Omental fat pad (tissue), 4 donors: ENCODE measurements around the gene NEU4. TPM values are rescaled to one million over a fixed set of nuclear protein-coding genes. Genes with fewer than 3 reads are reported as not detected.

Experiments
- ATAC-seq: fragments of 150-250 bp; one replicate; pipeline ENCODE4 v1.9.1; 2016; ENCODE audit warnings: mild to moderate bottlenecking, moderate library complexity; ENCODE audit not compliant: low FRiP score
- DNase-seq: peaks from one replicate; pipeline ENCODE4 v3.0.0-alpha.2; 2019; ENCODE audit warnings: low spot score
- CTCF ChIP-seq, 3 donors: fragments of 450-650 bp; IDR thresholded peaks; one replicate each; pipeline ENCODE4 v1.5.1; 2016 to 2017; ENCODE audit warnings: antibody characterized with exemption in 3 of 3, mild to moderate bottlenecking in 3 of 3, moderate library complexity in 2 of 3
- total RNA-seq, 4 donors: library from RNA; depleted of rRNA; stranded (reverse); fragments of >200 nt; gene quantifications; one replicate each; pipeline ENCODE4 v1.1.0, GENCODE V29; 2016

The NEU4 gene
- total RNA-seq, 4 donors from 2014 or later, result 0.79 to 4.4 (median 2.5) TPM

DNA sequence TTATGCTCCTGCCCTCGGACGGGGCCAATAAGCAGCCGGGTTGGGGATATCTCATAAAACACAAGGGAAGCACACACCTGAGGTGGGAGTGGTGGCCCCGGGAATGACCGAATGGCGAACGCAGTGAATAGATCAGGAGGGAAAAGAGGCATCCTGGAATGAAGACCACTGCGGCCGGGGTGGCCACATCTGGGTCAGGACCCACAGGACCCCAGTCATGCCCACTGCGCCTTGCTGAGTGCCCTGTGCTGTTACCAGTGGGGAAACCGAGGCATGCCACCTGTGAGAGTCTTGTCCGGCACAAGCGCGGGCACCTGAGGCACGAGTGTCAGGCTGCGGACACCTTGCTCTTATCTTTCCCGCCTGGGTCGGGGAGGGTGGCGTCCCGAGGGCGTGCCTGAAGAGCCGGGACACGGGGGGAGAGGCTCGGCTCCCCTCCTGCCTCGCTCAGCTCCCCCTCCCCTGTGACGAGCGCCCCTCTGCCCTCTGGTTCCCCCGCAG lies 48.1 kb downstream of the NEU4 start:
- DNase-seq, result no peak
- TF ChIP-seq CTCF (IDR thresholded peaks at IDR 0.05), result no peak
- no peak for ATAC-seq

DNA sequence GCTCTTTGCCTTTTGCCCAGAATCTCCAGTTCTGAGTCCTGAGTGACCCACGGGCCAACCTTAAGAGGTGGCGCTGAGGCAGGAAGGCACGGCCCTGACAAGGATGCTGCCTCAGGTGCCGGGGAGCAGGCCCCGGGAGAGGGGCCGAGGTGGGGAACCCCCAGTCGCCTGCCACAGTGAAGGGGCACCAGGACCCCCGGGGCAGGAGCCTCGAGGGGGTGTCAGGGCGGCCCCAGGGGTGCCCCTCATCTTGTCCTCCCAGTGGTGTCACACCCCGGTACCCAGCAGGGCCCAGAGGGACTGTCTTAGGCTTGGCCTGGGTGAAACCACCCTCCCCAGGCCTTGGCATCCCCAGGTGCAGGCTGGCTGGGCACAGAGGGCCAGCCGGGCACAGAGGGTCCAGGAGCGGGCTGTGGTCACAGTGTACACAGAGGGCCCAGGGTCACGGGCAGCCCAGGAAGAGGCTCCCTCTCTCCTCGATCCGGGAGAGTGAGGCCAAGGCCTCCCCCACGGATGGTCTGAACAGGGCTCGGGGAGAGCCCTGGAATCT lies 48.7 kb downstream of the NEU4 start:
- no peak for TF ChIP-seq CTCF (IDR thresholded peaks at IDR 0.05)
- DNase-seq, result no peak
- ATAC-seq, result no peak

DNA sequence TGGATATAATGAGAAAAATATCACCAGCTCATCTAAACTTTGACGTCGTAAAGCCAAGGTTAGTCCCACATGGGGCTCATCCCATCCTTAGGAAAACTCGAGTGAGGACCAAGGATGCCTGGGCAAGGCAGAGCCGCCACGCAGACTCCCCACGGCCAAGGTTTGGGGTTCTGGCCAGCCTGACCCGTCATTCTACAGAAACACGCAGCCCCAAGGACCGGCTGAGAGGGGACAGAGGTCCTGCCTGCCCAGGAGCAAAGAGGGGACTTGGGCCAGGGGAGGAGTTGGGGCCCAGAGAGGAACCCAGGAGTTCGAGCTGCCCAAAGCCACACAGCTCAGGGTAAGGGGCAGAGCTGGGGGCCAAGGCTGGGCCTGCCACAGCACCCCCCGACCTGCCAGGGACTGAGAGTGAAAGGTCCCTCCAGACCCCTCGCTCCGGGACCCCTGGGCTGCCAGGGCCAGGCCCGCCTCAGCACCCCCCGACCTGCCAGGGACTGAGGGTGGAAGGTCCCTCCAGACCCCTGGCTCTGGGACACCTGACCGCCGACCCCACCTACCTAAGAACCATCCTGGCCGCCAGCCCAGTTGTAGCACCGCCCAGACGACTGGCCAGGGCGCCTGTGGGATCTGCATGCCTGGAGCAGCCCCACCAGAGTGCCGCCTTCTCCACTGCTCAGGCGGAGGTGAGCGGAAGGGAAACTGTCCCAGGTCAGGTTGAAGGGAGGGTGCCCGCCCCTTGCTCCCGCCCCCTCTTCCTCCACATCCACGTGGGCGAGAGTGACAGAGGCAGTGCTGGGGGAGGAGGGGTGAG lies 49.4 kb downstream of the NEU4 start, which contains the start of gene PDCD1:
Gene PDCD1 (minus strand): TSS at position 689 of the 811 bp plus-strand sequence. CDS start 56 bp downstream, at position 633.
- ATAC-seq (peak; percentile 9), DNase-seq (no peak)
- TF ChIP-seq CTCF (IDR thresholded peaks at IDR 0.05), result no peak

DNA sequence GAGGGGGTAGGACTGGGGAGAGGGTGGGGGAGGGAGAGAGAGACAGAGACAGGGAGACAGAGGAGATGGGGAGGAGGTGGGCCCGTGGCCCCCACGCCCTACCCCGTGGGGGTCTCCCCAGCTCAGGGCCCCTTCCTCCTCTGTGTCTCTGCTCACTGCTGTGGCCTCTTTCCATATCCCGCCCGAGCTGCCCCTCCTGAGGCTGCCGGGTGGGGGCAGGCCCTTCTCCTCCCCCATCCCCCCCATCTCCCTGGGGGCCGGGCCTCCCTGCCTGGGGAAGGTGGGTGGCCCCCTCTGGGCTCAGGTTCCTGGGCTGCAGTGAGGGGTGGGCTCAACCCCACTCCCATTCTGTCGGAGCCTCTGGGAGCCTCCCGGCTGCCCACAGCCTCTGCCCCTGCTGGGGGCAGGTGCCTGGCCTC lies 50.0 kb downstream of the NEU4 start:
- TF ChIP-seq CTCF (IDR thresholded peaks at IDR 0.05), result no peak
- peak; percentile 1 for ATAC-seq
- no peak for DNase-seq

DNA sequence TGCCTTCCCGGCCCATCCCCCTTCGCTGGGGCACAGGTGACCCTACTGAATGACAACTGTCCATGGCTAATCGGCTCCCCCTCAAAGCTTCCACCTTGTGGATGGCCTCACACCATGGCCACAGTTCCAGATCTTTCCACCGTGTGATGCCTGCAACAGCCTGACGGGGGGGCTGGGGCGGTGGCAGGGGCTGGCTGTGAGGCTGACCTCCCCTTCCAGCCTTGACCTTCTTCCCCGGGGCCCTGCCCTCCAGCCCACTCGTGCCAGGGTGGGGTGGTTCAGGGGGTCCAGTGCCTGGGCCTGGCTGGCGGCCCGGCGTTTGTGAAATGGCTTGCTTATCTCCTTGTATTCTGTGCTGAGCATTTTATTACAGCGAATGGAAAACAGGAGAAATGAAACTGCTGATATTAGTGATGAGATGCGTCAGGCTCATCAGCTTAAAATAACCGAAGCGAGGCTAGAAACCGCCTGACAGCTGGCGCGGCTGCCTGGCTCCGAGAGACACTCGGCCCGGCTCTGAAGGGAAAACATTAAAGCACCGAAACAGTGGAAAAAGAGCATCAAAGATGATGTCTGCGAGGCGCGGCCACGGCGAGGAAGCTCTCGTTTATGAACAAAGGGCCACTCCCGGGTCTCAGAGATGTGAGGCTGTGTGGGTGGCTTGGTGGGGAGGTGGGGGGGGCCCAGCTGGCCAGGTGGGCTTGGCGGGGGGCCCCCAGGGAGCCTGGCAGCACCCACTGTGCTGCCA lies 50.6 kb downstream of the NEU4 start:
- no peak for DNase-seq
- TF ChIP-seq CTCF (IDR thresholded peaks at IDR 0.05), result no peak
- ATAC-seq, result peak; percentile 59

DNA sequence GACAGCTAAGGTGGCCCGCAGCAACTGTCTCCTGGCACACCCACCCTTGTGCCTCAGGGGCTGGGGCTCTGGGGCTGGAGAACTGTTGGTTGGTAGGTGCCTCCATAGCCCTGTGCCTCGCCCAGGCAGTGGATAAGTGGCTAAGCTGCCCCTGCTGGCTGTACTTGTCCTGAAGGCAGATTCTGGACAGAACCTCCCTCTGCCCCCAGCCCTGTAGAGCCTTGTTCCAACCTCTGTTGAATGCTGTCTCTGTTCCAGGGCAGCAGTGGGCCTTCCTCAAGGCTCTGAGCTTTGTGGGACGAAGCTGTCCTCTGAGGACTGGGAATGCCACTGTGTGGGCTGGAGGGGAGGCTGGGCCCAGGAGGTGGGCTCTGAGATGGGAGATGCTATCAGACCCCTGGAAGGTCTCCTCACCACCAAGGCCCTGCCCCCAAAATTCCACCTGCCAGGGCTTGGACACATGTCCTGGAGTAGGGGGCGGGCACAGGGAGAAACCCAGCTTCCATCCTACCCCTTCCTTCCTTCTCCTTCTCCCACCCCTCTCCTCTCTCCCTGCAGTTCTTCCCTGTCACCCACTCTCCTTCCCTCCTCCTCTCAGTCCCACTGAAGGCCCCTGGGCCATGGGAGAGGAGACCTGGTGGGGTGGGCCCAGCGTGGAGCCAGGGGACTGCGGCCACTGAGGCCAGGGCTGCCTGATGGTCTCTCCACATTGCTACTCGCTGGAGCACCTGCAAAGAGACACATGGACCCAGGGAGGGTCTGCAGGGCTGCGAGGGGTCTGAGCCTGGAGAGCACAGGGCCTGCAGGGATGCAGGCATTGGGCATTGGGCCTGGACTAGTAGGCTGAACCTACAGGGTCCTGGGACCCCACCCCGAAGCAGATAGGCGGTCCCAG lies 51.4 kb downstream of the NEU4 start:
- TF ChIP-seq CTCF (IDR thresholded peaks at IDR 0.05), result no peak
- ATAC-seq (no peak), DNase-seq (no peak)
